ENCODE measurements around the gene LHX4.

The LHX4 gene

DNA sequence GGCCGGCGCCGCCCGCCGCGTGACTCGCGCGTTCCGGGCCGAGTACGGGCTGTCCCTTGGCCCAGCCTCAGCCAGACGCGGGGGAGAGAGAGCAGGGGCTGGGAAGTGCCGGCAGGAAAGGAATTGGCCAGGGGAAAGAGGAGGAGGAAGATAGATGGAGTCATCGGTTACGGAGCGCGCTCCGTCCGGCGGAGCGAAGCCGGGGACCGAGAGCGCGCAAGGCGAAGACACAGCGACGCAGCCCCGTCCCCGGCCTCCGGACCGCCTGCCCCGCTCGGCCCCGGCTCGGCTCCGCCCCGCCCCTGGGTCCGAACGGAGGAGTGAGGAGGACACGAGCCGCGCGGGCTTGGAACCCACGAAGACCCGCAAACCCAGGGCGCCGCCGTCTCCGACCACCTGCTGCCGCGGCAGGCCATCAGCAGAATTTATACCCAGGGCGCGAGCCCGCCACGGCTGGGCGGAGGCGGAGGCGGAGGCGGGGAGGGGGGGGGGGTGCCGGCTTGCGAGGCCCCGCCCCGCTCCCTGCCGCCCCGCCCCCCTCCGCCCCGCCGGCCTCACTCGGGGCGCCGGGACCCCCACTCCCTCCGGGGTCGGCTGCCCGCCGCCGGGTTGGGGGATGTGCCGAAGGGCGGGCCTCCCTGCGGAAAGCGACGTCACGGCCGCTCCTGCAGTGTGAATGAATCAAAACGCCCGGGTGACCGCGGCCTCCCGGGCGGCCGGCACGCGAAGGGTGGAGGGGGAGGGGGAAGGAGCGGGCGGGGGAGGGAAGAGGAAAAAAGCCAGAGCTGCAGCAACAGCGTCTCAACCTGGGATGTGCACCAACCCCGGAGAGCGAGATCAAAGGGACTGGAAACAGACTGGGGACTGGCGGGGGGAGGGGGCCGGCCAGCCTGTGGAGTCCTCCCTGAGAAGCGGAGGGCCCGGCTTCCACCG lies at the start of gene LHX4:
Gene LHX4, plus strand, starts transcription at position 782 of the 933 bp plus-strand sequence. CDS start 266 bp downstream, outside the sequence.
- in situ Hi-C loops (cut with HindIII; ENCODE audit: low pct_unique_long_range_greater_than_20kb, low sequenced_read_pairs): no loop called here
- peak; percentile 85 to 87 for DNase-seq (ENCODE audit: low read depth in 1 of 2, low spot score in 1 of 2)
- no peak for TF ChIP-seq JUND (IDR thresholded peaks at IDR 0.05; ENCODE audit: low read depth)

DNA sequence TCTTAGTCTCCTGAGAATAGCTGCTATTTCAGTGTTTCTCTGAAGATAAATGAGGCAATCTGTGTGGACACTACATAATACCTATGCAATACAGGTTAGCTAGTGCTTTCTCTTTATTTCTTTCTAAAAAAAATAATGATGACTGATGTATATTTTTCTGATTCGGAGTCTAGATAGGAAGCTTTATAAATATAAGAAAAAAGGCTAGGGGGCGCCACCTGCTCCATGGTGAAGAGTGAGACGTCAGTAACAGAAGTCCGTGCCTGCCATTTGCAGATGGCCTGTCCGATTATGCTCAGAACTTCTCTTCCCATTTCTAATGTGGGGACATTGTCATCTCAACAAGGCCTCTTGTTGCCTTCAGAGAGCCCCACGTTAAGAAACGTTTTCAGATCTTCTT lies 49.0 kb upstream of the LHX4 start:
- no peak for TF ChIP-seq JUND (IDR thresholded peaks at IDR 0.05; ENCODE audit: low read depth)
- in situ Hi-C loops (cut with HindIII; ENCODE audit: low pct_unique_long_range_greater_than_20kb, low sequenced_read_pairs): no loop called here
- DNase-seq (ENCODE audit: low read depth in 1 of 2, low spot score in 1 of 2): no peak

DNA sequence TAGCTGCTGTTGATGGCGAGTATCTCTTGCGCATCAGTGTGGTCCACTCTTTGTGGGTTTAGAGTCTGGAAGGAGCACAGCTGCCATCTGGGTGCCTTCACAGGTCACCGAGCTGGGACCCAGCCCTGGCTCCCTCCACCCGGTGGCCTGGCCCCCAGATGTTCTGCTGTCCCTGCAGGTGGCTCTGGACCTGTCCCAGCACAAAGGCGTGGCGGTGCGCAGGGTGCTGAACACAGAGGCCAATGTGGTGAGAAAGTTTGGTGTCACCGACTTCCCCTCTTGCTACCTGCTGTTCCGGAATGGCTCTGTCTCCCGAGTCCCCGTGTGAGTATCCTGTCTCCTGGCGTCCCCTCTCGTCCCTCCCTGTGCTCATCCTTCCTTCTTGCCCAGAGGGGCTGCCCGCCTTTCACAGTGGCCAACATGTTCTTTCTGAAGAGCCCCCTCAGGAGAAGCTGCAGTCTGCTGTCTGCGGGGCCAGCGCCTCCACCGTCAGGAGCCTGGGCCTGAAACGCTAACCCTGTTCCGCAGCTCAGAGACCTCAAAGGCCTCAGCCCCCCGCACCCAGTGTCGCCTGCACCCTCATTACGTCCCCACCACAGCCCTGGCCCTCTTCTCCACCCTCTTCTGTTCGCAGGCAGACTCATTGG lies 47.9 kb upstream of the LHX4 start:
- no peak for TF ChIP-seq JUND (IDR thresholded peaks at IDR 0.05; ENCODE audit: low read depth)
- in situ Hi-C loops (cut with HindIII; ENCODE audit: low pct_unique_long_range_greater_than_20kb, low sequenced_read_pairs): no loop called here
- no peak for DNase-seq (ENCODE audit: low read depth in 1 of 2, low spot score in 1 of 2)

DNA sequence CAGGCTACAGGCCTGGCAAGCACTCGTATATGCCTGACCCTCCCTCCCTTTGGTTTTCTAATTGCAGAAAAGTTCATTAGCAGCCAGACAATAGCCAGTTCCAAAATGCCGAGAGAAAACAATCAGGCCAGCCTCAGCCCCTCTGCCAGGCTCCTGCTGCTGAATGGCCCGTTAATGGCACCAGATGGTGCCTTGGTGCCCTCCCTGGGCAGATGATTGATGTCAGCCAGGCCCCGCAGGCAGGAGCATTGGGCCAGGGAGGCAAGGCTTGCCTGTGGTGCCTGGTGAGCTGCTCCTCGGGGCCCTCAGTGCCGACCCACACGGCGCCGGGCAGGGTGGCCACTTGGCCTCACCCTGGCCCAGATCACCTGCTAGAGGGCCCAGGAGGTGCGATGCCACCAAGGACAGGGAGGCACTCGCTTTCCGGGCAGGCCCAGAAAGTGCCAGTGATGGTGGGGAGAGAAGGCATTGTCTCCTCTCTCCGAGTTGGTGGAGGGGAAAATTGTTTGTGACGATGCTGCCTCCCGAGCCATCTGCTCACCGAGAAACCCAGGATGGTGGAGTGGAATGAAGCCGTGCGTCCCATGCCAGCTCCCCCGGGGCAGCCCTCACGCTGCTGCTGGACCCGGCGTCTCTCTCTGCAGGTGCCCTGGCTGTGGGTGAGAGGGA lies 47.3 kb upstream of the LHX4 start:
- in situ Hi-C loops (cut with HindIII; ENCODE audit: low pct_unique_long_range_greater_than_20kb, low sequenced_read_pairs): no loop called here
- DNase-seq (ENCODE audit: low read depth in 1 of 2, low spot score in 1 of 2): no peak

DNA sequence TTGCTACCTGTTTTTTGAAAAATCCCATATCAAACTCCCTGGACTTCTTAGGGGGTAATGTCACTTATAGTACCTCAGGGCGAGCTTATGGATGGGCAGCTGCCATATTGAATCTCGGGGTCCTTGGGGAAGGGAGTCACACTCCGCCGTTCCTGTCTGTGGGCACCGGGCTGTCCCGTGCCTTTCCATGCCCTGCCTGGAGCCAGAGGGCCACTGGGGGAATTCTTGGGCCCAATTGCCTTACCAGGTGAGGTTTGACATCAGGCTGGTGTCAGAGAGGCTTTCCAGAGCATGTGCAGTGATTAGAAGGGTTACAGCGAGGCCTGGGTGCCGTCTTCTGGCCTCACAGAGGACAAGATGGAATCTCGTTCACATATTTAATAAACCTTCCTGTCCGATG lies 46.6 kb upstream of the LHX4 start:
- DNase-seq (ENCODE audit: low read depth in 1 of 2, low spot score in 1 of 2): no peak
- in situ Hi-C loops (cut with HindIII; ENCODE audit: low pct_unique_long_range_greater_than_20kb, low sequenced_read_pairs): no loop called here
- no peak for TF ChIP-seq JUND (IDR thresholded peaks at IDR 0.05; ENCODE audit: low read depth)

More for the DNA sequence above, 47.3 kb upstream of the LHX4 start:
- TF ChIP-seq JUND (IDR thresholded peaks at IDR 0.05; ENCODE audit: low read depth): no peak

DNA sequence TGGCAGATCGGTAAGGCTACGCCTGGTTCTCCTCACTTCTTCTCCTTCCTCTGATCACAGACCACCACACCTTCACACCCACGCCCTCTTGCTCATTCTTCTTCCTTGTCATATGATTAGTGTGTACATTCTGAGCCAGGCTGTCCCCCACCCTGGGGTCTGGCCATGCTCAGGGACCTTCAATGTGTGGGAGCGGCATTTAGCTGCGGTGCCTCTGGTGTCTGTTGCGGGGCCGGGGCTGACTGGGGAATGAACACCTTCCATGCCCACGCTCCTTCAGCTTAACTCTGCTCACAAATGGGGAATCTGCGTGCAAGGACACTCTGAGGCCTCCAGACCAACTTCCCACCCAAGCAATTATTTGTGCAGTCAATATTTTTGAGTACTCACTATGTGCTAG lies 46.0 kb upstream of the LHX4 start:
- TF ChIP-seq JUND (IDR thresholded peaks at IDR 0.05; ENCODE audit: low read depth): no peak
- no peak for DNase-seq (ENCODE audit: low read depth in 1 of 2, low spot score in 1 of 2)
- in situ Hi-C loops (cut with HindIII; ENCODE audit: low pct_unique_long_range_greater_than_20kb, low sequenced_read_pairs): no loop called here

DNA sequence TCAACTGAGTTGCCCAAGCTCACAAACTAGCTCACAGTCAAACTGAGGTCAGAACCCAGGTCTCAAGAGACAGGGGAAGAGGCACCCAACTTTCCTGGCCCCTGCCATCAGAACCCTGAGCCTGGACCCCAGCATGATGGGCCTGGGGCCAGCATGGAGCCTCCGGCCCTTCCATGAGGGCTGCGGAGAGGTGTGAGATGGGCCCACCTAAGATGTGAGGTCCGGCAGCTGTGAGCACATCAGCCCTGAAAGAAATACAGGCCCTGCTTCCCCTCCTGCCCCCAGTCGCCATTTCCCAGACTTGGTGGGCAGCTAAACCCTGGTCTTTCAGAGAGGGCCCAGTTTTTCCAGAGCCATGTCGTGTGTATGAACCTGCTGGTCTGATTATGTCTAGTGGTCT lies 44.8 kb upstream of the LHX4 start:
- in situ Hi-C loops (cut with HindIII; ENCODE audit: low pct_unique_long_range_greater_than_20kb, low sequenced_read_pairs): no loop called here
- DNase-seq (ENCODE audit: low read depth in 1 of 2, low spot score in 1 of 2): no peak
- no peak for TF ChIP-seq JUND (IDR thresholded peaks at IDR 0.05; ENCODE audit: low read depth)

DNA sequence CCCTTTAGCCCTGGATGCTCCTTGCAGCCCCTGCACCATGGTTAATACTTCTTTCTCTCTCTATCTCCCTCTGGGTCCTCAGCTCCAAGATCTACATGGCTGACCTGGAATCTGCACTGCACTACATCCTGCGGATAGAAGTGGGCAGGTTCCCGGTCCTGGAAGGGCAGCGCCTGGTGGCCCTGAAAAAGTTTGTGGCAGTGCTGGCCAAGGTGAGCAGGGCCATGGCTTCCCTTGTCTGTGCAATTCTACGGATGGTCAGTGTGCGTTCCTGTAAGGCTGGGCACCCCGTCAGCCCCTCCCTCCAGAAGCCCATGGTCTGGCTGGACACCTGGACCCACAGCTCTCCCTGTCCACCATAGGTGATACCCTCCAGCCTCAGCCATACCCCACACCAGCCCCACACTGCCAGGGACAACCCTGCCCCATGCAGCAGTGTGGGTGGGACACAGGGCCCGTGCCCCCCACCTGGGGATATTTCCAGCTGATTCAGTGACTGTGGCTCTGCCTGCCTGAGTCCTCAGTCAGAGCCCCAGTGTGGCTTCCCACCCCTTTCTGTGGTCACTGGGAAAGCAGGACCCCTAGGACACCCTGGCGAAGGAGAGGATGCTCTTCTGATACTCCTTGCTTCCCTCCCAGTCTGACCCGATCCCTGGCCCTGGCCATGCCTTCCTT lies 44.0 kb upstream of the LHX4 start:
- in situ Hi-C loops (cut with HindIII; ENCODE audit: low pct_unique_long_range_greater_than_20kb, low sequenced_read_pairs): no loop called here
- no peak for TF ChIP-seq JUND (IDR thresholded peaks at IDR 0.05; ENCODE audit: low read depth)
- DNase-seq (ENCODE audit: low read depth in 1 of 2, low spot score in 1 of 2): no peak

DNA sequence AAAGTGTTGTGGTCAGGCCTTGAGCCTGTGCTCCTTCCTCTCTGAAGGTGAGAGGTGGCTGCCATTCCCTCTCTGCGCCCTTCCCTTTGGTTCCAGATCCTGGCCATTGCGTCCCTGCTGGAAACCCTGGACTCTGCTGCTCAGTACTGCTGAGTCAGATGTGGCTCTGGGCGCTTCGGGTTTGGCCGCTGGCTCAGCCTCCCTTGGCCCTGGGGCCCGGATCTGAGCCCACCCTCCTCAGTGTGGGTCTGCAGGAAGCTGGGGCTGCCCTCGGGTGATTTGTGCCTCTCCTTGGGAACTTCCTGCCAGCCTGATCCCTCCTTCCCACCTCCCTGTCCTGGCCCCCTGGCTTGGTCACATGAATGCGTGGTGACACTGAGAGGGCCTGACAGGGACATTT lies 43.2 kb upstream of the LHX4 start:
- no peak for DNase-seq (ENCODE audit: low read depth in 1 of 2, low spot score in 1 of 2)
- TF ChIP-seq JUND (IDR thresholded peaks at IDR 0.05; ENCODE audit: low read depth): no peak
- in situ Hi-C loops (cut with HindIII; ENCODE audit: low pct_unique_long_range_greater_than_20kb, low sequenced_read_pairs): no loop called here

DNA sequence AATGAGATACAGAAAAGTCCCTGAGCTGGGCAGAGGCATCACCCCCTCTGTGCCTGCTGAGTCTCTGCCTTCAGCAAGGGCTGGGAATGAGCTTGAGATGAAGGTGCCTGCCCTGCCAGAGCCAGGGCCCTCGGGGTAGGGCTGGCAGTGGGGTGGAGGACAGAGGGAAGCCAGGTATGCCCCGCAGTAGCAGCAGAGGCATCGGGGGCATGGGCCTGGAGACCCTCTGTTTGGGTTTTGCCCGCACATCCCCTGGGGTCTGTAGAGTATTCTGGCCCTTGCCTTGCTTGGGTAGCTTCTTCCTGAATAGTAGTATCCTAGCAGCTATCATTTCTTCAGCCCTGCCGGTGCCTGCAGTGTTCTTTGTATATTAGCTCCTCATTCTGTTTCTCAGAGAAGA lies 42.4 kb upstream of the LHX4 start:
- in situ Hi-C loops (cut with HindIII; ENCODE audit: low pct_unique_long_range_greater_than_20kb, low sequenced_read_pairs): no loop called here
- DNase-seq (ENCODE audit: low read depth in 1 of 2, low spot score in 1 of 2): no peak
- no peak for TF ChIP-seq JUND (IDR thresholded peaks at IDR 0.05; ENCODE audit: low read depth)

DNA sequence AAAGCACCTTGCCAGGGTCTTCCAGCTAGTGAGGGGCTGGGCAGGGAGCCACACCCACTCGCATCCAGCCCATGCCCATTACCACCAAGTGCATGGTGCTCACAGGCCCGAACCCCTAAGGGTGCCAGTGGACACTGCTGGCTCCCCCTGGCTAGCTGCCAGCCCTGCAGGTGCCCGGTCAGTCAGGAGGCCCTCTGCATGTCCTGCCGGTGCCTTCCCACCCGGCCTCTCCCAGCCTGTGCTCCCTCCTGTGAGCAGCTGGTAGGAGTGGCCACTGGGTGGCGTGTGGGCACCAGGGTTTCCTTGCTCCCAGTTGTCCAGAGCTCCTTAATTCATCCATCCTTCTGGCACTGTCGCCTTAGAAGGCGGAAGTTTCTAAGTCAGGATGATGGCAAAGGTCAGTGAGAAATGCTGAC lies 42.0 kb upstream of the LHX4 start:
- no peak for TF ChIP-seq JUND (IDR thresholded peaks at IDR 0.05; ENCODE audit: low read depth)
- peak; percentile 85 to 88 for DNase-seq (ENCODE audit: low read depth in 1 of 2, low spot score in 1 of 2)
- in situ Hi-C loops (cut with HindIII; ENCODE audit: low pct_unique_long_range_greater_than_20kb, low sequenced_read_pairs): no loop called here

DNA sequence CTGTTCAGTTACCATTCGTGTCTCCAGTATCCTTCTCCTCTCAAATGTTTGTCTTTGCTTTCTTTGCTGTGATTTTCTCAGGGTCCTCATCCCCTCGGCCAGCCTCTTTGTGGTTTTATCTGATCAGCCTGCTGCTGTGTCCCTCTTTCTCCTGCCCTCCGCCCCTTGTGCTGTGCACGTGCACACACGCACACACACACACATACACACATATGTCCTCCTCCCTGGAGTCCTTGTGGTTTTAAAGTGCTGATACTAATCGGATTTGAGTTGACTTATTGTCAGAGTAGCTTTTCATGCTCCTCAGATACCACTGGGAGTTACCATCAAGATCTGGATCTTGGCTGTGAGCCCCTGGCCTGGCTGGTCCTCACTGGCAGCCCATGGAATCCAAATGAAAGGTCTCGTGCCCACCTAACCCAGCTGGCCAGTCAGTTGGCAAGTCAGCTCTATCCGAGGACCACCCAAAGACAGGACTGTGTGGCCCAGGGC lies 41.3 kb upstream of the LHX4 start:
- in situ Hi-C loops (cut with HindIII; ENCODE audit: low pct_unique_long_range_greater_than_20kb, low sequenced_read_pairs): no loop called here
- no peak for TF ChIP-seq JUND (IDR thresholded peaks at IDR 0.05; ENCODE audit: low read depth)
- no peak for DNase-seq (ENCODE audit: low read depth in 1 of 2, low spot score in 1 of 2)
